GM21367 (cell line): ENCODE data around the gene RAB26.
"Not testable (repeated sequence)": the region's sequence is repeated elsewhere in the genome, so short reads cannot be mapped to it uniquely, and the experiment has no call there.

Experiments
- ATAC-seq: cut with Tn5 transposase; IDR thresholded peaks from one replicate; pipeline ENCODE4 v1.9.1; 2021; ENCODE audit not compliant: unreplicated experiment

The RAB26 gene

DNA sequence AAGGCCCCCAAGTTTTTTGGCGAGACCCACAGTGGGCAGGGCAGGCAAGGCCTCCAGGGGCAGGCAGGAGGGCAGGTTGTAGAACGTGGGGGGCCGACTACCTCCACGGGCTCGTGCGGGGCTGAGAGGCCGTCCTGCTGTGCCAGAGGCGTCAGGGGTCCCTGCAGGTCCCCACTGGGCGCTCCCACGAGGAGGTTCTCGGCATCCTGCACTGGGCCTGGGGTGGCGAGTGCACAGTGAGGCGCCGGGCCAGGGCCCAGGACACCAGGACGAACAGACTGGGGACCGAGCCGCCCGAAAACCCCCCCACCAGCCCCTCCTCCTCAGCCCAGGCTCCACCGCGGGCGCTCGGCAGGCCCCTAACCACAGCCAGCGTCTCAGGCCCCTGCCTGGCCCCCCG is 32.0 kb upstream of the RAB26 start:
- ATAC-seq = not testable (repeated sequence)

DNA sequence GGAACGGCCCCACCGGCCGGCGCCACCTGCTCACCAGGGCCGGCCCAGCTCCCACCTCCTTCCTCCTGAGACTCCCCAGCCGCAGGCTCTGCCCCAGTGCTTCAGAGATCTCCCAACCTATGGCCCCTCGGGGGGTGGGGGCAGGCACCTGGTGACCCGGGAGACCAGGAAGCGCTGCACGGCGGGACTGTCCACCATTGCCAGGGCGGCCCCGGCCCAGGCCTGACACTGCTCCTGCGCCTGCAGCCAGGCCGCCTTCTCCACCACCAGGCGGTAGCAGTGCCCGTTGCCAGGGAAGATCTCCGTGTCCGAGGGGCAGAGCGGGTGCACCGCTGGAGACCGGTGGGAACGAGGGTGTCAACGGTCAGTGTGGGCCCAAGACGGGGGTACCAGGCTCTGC is 31.1 kb upstream of the RAB26 start:
- not testable (repeated sequence) for ATAC-seq

DNA sequence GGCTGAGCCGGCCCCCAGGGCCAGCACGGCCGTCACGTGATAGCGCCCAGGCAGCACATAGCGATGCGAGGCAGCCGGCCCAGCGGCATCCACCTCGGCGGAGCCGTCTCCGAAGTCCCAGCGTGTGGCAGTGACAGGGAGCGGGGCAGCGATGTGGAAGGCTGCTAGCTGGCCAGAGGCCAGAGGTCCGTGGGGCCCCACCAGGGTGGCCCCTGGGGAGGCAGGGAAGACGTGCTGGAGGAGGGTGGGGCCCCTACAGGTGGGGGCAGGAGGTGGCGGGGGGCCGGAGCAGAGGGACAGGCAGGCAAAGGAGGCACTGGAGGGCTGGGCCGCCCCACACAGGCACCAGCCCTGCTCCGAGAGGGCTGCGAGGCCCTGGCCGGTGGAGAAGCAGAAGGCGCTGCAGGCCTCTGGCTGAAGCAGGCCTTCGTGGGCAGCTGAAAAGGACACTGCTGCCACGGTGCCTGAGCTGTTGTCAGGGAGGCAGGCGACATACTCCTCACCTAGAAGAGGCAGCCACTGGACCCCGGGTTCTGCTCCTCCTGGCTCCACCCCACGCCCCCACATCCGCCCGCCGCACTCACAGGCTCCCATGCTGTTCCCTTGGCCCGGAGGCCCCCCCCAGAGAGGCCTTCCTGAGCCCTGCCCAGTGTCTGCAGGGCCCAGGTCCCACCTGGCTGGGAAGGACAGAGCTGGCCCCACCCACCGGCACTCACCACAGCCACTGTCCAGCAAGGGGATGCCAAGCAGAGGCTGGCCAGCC is 30.3 kb upstream of the RAB26 start:
- ATAC-seq = not testable (repeated sequence)

DNA sequence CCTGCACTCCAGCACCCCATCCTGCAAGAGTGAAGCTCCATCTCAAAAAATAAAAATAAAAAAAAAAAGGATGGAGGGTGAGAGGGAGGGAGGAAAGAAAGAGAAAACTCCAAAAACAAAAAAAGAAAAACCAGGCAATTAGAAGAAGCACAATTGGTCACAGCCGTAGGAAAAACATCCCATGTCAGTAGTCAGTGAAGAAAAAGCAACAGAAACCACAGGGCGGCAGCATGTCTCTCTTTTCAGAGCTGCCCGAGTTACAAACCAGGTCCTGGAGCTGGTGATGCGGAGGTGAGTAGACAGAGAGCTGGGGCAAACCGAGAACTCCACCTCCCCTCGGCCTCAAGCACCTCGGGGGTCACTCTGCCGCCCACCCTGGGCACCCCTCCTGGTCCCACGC is 27.1 kb upstream of the RAB26 start:
- not testable (repeated sequence) for ATAC-seq

DNA sequence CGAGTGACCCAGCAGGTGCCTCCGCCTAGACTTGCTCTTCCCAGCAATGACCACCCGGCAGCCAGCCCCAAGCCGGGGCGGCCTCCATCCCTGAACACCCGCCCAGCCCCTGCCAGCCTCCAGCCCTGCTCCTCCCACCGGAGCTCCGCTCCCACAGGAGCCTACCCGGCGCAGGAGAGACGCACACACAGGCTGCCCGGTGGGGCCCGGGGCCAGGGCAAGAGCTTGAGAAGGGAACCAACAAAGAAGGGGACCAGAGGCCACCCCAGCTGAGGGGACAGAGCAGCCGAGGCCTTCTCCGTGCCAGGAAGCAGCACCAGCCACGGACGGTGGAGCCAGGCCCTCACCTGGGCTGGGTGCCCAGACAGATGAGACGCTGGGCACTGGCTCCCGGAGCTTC is 26.6 kb upstream of the RAB26 start:
- ATAC-seq = no peak

DNA sequence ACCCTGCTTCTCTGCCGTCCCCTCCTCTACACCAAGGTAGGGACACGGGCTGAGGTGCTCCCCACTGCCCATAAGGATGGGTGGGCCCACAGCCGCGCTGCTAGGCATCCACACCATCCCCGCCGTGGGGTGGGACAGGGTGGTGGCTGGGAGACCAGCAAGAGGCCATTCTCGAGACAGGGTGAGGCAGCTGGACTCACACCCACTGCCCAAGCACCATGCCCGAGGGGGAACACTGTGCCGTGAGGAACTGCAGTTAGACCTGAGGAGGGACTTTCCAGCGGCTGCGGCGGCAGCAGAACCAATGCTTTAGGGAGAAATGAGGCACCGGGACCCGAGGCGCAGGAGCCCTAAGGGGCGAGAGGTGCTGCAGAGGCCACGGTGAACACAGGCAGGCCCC is 26.0 kb upstream of the RAB26 start:
- no peak for ATAC-seq

DNA sequence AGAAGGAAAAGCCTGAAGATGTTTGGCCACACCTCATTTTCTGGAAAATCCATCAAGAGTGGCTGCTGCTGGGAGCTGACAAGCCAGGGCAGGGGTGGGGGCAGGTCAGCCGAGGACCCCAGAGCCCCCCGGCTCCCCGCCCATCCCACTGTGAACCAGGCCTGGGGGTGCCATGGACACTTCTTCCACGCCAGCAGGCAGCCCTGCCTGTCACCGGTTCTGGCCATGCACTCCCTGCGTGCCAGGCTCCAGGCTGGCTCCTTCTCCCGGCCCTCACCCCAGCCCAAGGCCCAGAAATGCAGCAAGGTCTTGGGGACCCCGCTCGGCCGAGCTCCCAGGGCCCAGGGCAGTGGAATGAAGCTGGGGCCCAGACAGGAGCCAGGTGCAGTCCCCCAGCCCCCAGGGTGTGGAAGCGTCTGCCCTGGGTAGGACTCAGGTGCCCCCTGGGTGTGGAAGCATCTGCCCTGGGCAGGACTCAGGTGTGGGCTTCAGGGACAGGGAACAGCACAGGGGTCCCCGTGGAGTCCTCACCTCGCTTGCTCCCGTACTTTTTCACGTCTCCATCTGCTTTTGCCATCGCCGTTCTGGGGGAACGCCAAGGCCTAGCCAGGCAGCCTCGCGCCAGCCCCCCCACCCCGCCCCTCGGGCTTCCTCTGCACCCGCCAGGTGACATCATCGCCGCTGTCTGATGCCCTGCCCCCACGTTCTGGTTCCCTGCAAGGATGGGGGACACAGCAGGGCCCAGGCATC is 25.3 kb upstream of the RAB26 start:
- not testable (repeated sequence) for ATAC-seq

DNA sequence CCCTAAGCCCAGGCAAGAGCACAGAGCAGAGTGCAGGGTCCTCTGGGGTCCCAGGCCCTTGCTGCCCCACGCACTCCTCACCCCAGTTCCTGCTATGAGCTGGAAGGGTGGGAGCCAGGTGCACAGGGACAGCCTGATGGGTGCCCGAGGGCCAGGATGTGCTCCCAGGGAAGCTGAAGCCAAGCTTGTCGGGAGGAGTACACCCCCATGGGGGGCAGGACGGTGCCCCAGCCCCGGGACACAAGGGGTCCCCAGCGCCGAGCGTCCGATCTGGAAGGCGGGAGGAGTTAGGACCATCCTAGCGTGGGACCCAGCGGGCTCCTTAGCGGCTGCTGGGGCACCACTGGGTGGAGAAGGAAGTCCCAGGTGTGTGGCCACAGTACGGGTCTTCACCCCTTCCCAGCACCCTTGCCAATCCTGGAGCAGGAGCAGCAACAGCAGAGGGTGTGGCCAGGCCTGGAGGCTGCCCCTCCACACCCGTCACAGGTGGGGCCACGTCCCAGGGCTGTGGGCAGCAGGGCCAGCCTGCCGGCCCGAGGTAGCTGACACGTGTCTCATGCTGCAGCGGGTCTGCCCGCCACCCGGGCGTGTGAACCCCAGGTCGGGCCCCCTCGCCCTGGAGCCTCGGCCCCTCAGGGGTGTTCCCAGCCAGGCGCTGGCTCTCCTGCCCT is 24.6 kb upstream of the RAB26 start:
- not testable (repeated sequence) for ATAC-seq

DNA sequence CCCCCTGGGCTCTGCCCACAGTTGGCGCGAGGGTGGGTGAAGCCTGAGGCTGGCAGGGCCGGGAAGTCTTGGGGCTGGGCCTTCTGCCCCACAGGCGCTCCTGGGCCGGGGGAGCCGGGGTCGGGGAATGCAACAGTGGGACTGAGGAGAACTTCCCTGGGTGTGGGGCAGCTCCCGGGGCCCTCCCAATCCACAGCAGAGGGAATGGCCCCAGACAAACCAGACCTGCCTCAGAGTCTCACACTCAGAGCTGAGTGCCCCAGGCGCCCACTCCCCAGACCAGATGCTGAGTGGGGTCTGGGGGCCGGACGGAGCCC is 24.1 kb upstream of the RAB26 start:
- ATAC-seq = not testable (repeated sequence)

DNA sequence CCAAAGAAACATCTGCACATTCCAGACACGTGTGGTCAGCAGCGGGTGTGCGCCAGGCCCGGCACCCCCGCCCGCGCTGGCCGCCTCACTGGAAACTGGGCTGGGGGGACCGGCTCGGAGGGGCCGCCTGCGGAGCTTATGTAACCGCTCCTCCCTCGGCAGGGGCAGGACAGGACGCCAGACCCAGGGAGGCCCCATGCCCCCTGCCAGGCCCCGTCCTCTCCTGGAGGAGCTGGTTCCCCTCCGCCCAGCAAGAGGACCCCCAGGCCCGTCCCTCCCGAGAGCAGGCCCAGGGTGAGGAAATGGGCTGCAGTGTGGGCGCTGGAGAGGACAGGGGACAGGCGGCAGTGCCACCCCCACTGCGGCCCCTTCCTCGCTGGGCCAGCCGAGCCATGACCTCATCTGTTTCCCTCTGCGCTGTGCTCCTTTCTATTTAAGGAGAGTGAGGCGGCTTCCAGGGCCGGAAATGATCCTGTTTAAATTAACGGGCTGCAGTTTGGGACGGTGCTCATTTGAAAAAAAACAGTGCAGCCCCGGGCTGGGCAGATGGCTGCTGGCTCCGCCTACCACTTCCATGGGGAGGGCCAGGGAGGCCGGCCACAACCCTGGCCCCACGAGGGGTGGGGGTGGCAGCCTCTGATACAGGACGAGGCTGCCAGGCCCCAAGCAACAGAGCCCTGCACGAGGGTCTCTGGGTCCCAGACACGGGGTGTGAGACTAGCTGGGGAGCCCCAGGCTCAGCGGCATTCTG is 23.6 kb upstream of the RAB26 start:
- ATAC-seq = not testable (repeated sequence)

DNA sequence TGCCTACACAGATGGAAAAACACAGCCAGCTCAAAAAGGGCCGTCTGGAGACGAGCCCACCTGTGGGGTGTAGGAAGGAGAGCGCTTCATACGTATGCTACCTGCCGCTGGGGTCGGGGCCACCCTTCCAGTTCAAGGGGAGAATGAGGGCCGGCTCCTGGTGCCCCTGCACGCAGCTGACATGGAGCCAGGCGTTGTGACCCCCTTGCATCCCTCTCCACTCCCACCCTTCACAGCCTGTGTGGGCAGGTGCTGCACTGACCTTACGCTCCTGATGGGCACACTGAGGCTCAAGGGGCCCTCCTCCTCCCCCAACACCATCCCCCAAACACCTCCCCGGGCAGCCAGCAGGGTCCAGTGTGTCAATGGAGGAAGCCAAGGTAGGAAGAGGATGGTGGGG is 22.8 kb upstream of the RAB26 start:
- not testable (repeated sequence) for ATAC-seq

DNA sequence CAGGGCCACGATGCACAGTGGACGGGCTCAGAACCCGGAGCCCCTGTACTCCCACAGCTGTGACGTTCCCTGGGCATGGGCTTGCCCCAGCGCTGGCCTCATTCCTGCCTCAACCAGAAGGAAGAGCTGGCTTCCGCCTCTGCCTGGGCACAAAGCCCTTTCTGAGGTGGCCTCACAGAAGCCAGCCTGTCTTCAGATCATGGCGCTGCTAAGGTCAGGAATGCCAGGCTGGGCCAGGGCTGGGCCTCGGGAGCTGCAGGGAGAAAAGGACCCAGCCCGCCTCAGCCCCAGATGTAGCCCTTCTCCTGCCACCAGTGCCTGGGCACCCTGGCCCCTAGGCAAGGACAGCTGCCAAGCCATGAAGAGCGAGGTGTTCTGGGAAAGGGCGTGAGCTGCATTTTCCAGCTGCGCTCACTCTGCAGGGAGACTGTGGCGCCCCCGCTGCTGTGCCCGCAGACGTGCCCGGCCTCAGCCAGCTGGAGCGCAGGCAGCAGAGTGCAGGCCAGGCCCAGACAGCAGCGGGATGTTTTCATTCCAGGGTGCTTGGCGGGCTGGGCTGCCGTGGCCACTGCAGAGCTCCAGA is 22.2 kb upstream of the RAB26 start:
- ATAC-seq = not testable (repeated sequence)

DNA sequence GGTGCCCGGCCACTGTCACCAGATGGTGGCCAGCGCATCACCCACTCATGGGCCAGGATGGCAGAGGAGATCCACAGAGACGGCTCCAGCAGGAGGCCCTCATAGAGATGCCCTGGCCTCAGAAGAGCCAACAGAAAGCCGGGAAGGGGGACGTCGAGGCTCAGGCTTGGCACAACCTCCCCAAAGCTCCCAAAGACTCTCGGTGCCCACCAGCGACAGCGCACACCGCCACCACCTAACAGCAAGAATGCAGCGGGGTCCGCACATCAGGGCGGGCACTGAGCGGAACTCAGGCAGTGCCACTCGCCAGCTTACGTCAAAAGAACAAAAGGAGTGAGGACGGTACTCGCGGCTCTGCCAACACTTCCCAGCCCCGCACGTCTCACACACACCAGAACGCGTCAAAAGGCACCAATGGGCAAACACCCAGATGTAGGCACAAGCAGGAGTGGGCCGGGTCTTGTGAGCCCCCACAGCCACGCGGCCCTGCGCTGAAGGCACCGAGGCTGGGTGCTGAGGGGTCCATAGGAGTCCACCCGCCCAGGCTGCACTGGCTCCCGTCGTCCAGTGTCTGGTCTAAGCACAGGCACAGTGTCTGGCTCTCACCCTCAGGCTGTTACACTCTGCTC is 21.4 kb upstream of the RAB26 start:
- ATAC-seq = not testable (repeated sequence)

DNA sequence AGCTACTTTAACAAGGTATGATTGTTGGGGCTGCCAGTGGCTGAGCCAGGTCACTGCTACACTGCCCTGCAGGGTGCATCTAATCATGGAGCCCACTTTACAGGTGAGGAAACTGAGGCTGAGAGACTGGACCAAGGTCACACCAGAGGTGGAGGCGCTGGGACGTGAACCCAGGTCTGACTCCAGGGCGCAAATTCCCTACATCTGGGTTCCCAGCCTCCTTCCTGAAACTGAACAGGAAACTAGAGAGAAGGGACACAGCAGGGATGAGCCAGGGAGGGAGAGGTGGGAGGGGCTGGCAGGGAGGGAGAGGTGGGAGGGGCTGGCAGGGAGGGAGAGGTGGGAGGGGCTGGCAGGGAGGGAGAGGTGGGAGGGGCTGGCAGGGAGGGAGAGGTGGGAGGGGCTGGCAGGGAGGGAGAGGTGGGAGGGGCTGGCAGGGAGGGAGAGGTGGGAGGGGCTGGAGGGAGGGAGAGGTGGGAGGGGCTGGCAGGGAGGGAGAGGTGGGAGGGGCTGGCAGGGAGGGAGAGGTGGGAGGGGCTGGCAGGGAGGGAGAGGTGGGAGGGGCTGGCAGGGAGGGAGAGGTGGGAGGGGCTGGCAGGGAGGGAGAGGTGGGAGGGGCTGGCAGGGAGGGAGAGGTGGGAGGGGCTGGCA is 20.7 kb upstream of the RAB26 start:
- not testable (repeated sequence) for ATAC-seq

DNA sequence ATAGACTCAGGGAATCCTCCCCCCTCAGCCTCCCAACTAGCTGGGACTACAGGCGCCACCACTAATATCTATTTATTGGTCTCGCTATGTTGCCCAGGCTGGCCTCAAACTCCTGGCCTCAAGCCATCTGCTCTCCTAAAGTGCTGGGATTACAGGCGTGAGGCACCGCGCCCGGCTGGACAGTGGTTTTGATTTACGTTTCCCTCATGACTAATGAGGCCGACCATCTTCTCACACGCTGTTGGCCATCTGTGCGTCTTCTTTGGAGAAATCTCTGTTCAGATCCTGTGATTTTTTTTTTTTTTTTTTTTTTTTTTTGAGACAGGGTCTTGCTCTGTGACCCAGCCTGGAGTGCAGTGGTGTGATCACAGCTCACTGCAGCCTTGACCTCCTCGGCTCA is 19.2 kb upstream of the RAB26 start:
- not testable (repeated sequence) for ATAC-seq

DNA sequence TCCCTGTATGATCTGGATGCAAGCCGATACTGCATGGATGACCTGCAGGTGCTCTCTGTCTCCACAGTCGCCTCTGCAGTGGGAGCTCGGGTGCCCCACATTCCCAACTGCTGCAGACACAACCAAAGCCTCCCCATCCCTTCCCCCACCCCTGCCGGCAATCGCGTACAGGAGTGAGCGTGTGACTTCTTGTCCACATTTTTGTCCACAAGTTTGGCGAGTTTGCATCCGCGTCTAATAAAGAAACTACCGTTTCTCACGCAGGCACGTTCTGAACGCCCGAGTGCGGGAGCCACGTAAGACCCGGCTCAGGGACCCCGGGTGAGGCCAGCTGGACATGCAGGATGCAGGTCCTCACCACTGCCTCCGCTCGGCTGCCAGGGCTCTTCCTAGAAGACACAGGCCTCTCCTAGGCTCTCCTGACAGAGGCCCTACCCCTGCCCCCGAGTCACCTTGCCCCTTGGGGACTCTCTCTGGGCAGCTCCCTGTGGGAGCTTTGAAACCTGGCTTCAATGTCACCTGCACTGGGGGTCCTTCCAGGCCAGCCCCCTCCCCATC is 18.5 kb upstream of the RAB26 start:
- not testable (repeated sequence) for ATAC-seq

DNA sequence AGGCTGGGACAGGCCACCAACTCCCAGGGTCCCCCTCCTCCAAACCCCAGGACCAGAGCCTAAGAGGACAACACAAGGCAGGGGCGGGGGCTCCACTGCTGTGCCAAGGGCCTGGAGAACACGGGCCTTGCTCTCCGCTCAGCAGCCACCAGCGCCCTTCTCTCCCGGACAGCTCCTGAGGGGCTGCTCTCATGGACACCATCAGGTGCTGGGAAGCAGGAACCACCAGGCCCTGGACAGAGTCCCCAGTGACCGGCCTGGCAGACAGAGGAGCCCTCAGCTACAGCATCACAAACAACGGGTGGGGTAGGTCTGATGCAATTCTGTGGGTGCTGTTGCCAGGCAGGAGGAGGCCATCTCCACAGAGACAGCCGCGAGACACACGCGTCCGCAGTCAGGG is 14.6 kb upstream of the RAB26 start:
- ATAC-seq = not testable (repeated sequence)

DNA sequence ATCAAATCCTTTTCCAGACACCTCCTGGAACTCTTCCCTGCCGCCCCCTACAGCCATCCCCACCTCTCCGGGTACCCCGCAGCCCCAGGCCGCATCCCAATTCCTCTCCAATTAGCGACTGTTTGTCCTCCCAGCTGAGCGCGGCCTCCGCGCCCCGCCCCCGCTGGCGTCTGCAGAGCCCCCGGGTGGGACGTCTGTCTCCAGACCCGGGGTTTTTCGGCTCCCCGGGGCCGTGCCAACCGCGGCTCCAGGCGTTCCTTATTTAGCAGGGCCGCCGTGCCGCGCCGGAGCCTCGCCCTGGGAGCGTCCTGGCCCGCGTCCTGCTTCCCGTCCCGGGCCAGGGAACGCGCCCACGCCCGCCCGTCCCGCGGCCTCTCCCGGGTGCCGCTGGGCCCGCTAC is 13.4 kb upstream of the RAB26 start:
- not testable (repeated sequence) for ATAC-seq

DNA sequence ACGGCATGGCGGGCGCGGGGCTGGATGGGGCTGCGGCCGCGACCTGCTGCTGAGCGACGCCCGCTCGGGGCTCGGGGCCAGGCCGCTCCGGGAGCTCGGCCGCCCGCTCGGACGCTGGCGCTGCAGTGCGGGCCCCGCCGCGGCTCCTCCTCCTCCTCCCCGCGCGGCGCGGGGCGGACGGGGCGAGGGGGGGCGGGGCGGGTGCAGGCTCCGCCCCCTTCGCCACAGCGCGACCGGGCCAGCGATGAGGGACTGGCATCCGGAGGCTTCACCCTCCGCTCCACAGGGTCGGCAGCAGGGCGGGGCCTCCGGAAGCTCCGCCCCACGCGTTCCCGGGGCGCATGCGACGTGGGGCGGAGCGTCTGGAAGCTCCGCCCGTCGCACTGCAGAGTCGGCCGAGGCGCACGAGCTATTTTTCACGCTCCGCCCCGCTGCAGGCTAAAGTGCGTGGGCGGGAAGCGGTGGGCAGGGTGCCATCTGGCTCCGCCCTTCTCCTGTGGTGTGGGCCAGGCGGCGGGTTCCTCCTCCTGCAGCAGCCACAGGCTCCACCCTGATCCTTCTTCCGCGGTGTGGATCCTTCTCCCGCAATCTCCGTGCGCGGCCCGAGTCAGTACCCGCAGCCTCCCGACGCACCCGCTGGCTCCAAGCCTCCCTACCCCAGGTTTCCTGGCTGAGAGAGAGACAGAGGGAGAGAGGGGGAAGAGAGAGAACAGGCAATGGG is 12.5 kb upstream of the RAB26 start, which contains the start of gene PKD1:
PKD1 (minus strand) TSS at position 129 of the 721 bp plus-strand sequence. CDS start 209 bp downstream, outside the sequence.
- not testable (repeated sequence) for ATAC-seq
